CD4-positive, CD25-positive, alpha-beta regulatory T cell (primary cell): ENCODE measurements around the gene PBX1. TPM values are rescaled to one million over a fixed set of nuclear protein-coding genes. Genes with fewer than 3 reads are reported as not detected.
"Not testable (repeated sequence)": the region's sequence is repeated elsewhere in the genome, so short reads cannot be mapped to it uniquely, and the experiment has no call there.

Experiments used
- ATAC-seq, 2 donors: fragments of 150-1000 bp; cut with Tn5 transposase; one replicate each; pipeline ENCODE4 v1.10.0; 2021; ENCODE audit warnings: low read depth in 2 of 2, moderate number of reproducible peaks in 2 of 2, moderate library complexity in 1 of 2
- DNase-seq, 3 donors: peaks; one replicate each; pipeline versions ENCODE4 v3.0.0 to v3.0.0-alpha.2; 2012 to 2022; ENCODE audit warnings: mixed read lengths in 1 of 3
- H3K27ac ChIP-seq: one replicate; pipeline ENCODE4 v1.7.0; 2013; ENCODE audit warnings: mild to moderate bottlenecking, low read length; ENCODE audit not compliant: insufficient read depth, poor library complexity, severe bottlenecking
- H3K27me3 ChIP-seq: one replicate; pipeline ENCODE4 v1.7.0; 2013; ENCODE audit warnings: low read length; ENCODE audit not compliant: control insufficient read depth, insufficient read depth
- H3K36me3 ChIP-seq: one replicate; pipeline ENCODE4 v1.7.0; 2013; ENCODE audit warnings: mild to moderate bottlenecking, low read length, moderate library complexity; ENCODE audit not compliant: control insufficient read depth, insufficient read depth
- H3K4me1 ChIP-seq: 2 replicates; pipeline ENCODE4 v1.7.0; 2013; ENCODE audit warnings: mild to moderate bottlenecking, low read length; ENCODE audit not compliant: insufficient read depth, control insufficient read depth, poor library complexity, severe bottlenecking
- H3K4me3 ChIP-seq: one replicate; pipeline ENCODE4 v1.7.0; 2013; ENCODE audit warnings: low read depth, mild to moderate bottlenecking, low read length, moderate library complexity
- H3K9me3 ChIP-seq, 2 experiments: 1 replicate in 1 of 2; 2 replicates in 1 of 2; pipeline ENCODE4 v1.7.0; 2013; ENCODE audit warnings: low read length in 2 of 2, mild to moderate bottlenecking in 1 of 2, moderate library complexity in 1 of 2; ENCODE audit not compliant: control insufficient read depth in 2 of 2
- H3K27ac Mint-ChIP-seq, 3 donors: one replicate each; pipeline ENCODE4 v1.8.0; 2020 to 2022; ENCODE audit warnings: mild to moderate bottlenecking in 3 of 3, mixed read lengths in 3 of 3, moderate library complexity in 2 of 3
- H3K27me3 Mint-ChIP-seq: one replicate; pipeline ENCODE4 v1.8.0; 2022; ENCODE audit warnings: mild to moderate bottlenecking, mixed read lengths
- H3K36me3 Mint-ChIP-seq: one replicate; pipeline ENCODE4 v1.8.0; 2020; ENCODE audit warnings: mixed read lengths
- H3K4me1 Mint-ChIP-seq, 4 donors: one replicate each; pipeline ENCODE4 v1.8.0; 2020 to 2022; ENCODE audit warnings: mixed read lengths in 4 of 4, mild to moderate bottlenecking in 1 of 4
- H3K4me3 Mint-ChIP-seq, 4 donors: one replicate each; pipeline ENCODE4 v1.8.0; 2020 to 2022; ENCODE audit warnings: mild to moderate bottlenecking in 4 of 4, mixed read lengths in 4 of 4, moderate library complexity in 3 of 4
- H3K9me3 Mint-ChIP-seq, 7 donors: one replicate each; pipeline ENCODE4 v1.8.0; 2020 to 2022; ENCODE audit warnings: mixed read lengths in 7 of 7, mild to moderate bottlenecking in 3 of 7, moderate library complexity in 2 of 7
- polyA plus RNA-seq, 4 donors: library from polyadenylated mRNA; unstranded; fragments of 300-500 nt; fragmentation: Illumina TruSeq; gene quantifications; one replicate each; pipeline ENCODE4 v1.2.3, GENCODE V29; 2021
- total RNA-seq: library from RNA; stranded (reverse); gene quantifications from one replicate; pipeline ENCODE4 v1.2.3, GENCODE V29; 2022

The PBX1 gene
- total and polyA plus RNA-seq, 5 donors from 2014 or later: 0.03 to 1.7 (median 0.10) TPM; not detected in 2

- Histone ChIP-seq H3K4me1 (no peaks in the 10 kb centered on the region), H3K9me3 (no peaks in the 10 kb centered on the region), H3K36me3 (no peaks in the 10 kb centered on the region), H3K27me3 (no peaks in the 10 kb centered on the region), H3K4me3 (no peak overlapping the region), H3K27ac (no peak overlapping the region)
- no peak for DNase-seq
- Mint-ChIP-seq H3K4me3 (no peak overlapping the region), H3K27me3 (no peaks in the 10 kb centered on the region), H3K4me1 (no peaks in the 10 kb centered on the region), H3K27ac (no peak overlapping the region), H3K36me3 (no peaks in the 10 kb centered on the region), H3K9me3 (peaks cover 0 to 11% (median 2%) of the 10 kb centered on the region in 7 donors)
- ATAC-seq: no peak
These were observed 39.6 kb upstream of the PBX1 start for GRCh38 chr1:164519426-164519825.

GRCh38 chr1:164524810-164525209 is 34.2 kb upstream of the PBX1 start:
- peaks cover 0 to 6% of the 10 kb centered on the region in 2 experiments for H3K9me3 ChIP-seq
- no peaks in the 10 kb centered on the region for H3K36me3 Mint-ChIP-seq
- no peak overlapping the region for H3K4me3 Mint-ChIP-seq
- H3K9me3 Mint-ChIP-seq: peaks cover 3 to 41% (median 5%) of the 10 kb centered on the region in 7 donors
- H3K4me3 ChIP-seq: no peak overlapping the region
- H3K4me1 ChIP-seq: no peaks in the 10 kb centered on the region
- H3K27me3 Mint-ChIP-seq: no peaks in the 10 kb centered on the region
- DNase-seq: no peak
- H3K27ac ChIP-seq: no peak overlapping the region
- no peaks in the 10 kb centered on the region for H3K4me1 Mint-ChIP-seq
- H3K36me3 ChIP-seq: no peaks in the 10 kb centered on the region
- no peak overlapping the region for H3K27ac Mint-ChIP-seq
- H3K27me3 ChIP-seq: no peaks in the 10 kb centered on the region
- ATAC-seq: no peak

GRCh38 chr1:164534863-164535610 is 23.9 kb upstream of the PBX1 start:
- Mint-ChIP-seq H3K36me3 (no peaks in the 10 kb centered on the region), H3K27me3 (no peaks in the 10 kb centered on the region), H3K9me3 (peaks cover 0 to 6% (median 0%) of the 10 kb centered on the region in 7 donors), H3K27ac (no peak overlapping the region), H3K4me3 (no peak overlapping the region), H3K4me1 (no peaks in the 10 kb centered on the region)
- Histone ChIP-seq H3K27ac (no peak overlapping the region), H3K9me3 (no peaks in the 10 kb centered on the region), H3K36me3 (no peaks in the 10 kb centered on the region), H3K4me3 (no peak overlapping the region), H3K27me3 (no peaks in the 10 kb centered on the region), H3K4me1 (no peaks in the 10 kb centered on the region)
- no peak for ATAC-seq
- DNase-seq: no peak

- H3K4me1 ChIP-seq, H3K9me3 ChIP-seq, ATAC-seq, H3K27me3 Mint-ChIP-seq, H3K4me3 ChIP-seq, H3K4me1 Mint-ChIP-seq, H3K36me3 ChIP-seq, H3K27me3 ChIP-seq, H3K4me3 Mint-ChIP-seq, H3K36me3 Mint-ChIP-seq, H3K27ac ChIP-seq, H3K27ac Mint-ChIP-seq, DNase-seq: not testable (repeated sequence)
- H3K9me3 Mint-ChIP-seq: peaks cover 5 to 30% (median 16%) of the 10 kb centered on the region in 7 donors
These were observed 6.5 kb upstream of the PBX1 start for GRCh38 chr1:164552463-164552988.

- H3K36me3 ChIP-seq: no peaks in the 10 kb centered on the region
- peaks cover 0 to 7% (median 2%) of the 10 kb centered on the region in 4 donors for H3K4me1 Mint-ChIP-seq
- H3K36me3 Mint-ChIP-seq: no peaks in the 10 kb centered on the region
- DNase-seq: no peak
- no peak overlapping the region for H3K4me3 ChIP-seq
- no peak overlapping the region for H3K27ac Mint-ChIP-seq
- peaks cover 5 to 16% (median 12%) of the 10 kb centered on the region in 7 donors for H3K9me3 Mint-ChIP-seq
- peaks cover 26% of the 10 kb centered on the region for H3K27me3 Mint-ChIP-seq
- H3K27ac ChIP-seq: no peak overlapping the region
- peaks cover 0 to 4% of the 10 kb centered on the region in 2 experiments for H3K9me3 ChIP-seq
- no peak overlapping the region for H3K4me3 Mint-ChIP-seq
- H3K4me1 ChIP-seq: no peaks in the 10 kb centered on the region
- no peak for ATAC-seq
- H3K27me3 ChIP-seq: peaks cover 17% of the 10 kb centered on the region
These were observed 1.7 kb upstream of the PBX1 start for GRCh38 chr1:164557270-164557669.

- H3K4me3 Mint-ChIP-seq: peak overlapping the region in 2 of 4 donors; percentile 62 to 66
- peaks cover 26% of the 10 kb centered on the region for H3K27me3 Mint-ChIP-seq
- Histone ChIP-seq H3K27ac (no peak overlapping the region), H3K36me3 (no peaks in the 10 kb centered on the region), H3K4me1 (no peaks in the 10 kb centered on the region), H3K4me3 (no peak overlapping the region), H3K27me3 (peaks cover 20% of the 10 kb centered on the region), H3K9me3 (no peaks in the 10 kb centered on the region)
- DNase-seq (no peak), ATAC-seq (no peak)
- H3K36me3 Mint-ChIP-seq: no peaks in the 10 kb centered on the region
- peaks cover 0 to 9% (median 2%) of the 10 kb centered on the region in 7 donors for H3K9me3 Mint-ChIP-seq
- H3K27ac Mint-ChIP-seq: no peak overlapping the region
- H3K4me1 Mint-ChIP-seq: peaks cover 0 to 7% (median 2%) of the 10 kb centered on the region in 4 donors
These were observed 513 bp downstream of the PBX1 start for GRCh38 chr1:164559342-164560051.

- Histone ChIP-seq H3K4me1 (no peaks in the 10 kb centered on the region), H3K4me3 (no peak overlapping the region), H3K27me3 (peaks cover 20% of the 10 kb centered on the region), H3K36me3 (no peaks in the 10 kb centered on the region), H3K9me3 (no peaks in the 10 kb centered on the region), H3K27ac (no peak overlapping the region)
- H3K4me1 Mint-ChIP-seq: peaks cover 0 to 7% (median 2%) of the 10 kb centered on the region in 4 donors
- ATAC-seq (no peak), DNase-seq (no peak)
- peaks cover 0 to 7% (median 2%) of the 10 kb centered on the region in 7 donors for H3K9me3 Mint-ChIP-seq
- H3K36me3 Mint-ChIP-seq: no peaks in the 10 kb centered on the region
- H3K4me3 Mint-ChIP-seq: peak overlapping the region in 3 of 4 donors; percentile 58 to 85 (median 62)
- no peak overlapping the region for H3K27ac Mint-ChIP-seq
- H3K27me3 Mint-ChIP-seq: peaks cover 26% of the 10 kb centered on the region
These were observed 1.1 kb downstream of the PBX1 start for GRCh38 chr1:164560121-164560541.
